HG03060 (cell line): ENCODE data around the gene LTA.

ENCODE experiments used
- ATAC-seq: cut with Tn5 transposase; IDR thresholded peaks from one replicate; pipeline ENCODE4 v1.9.1; 2021; ENCODE audit warnings: low read depth, moderate number of reproducible peaks; ENCODE audit not compliant: unreplicated experiment

Gene LTA

GRCh38 chr6:31621320-31621939, 49.3 kb downstream of the LTA start:
- no peak for ATAC-seq

GRCh38 chr6:31621991-31622390, 49.9 kb downstream of the LTA start:
- ATAC-seq: no peak

- no peak for ATAC-seq
Observed at GRCh38 chr6:31622684-31623091, 50.6 kb downstream of the LTA start.
